D341Med (cell line): Measurements from ENCODE around the gene SERPING1.
A peak's percentile ranks its signal among the peaks of the same experiment; 100 is the strongest.

Experiments used
- DNase-seq: peaks from one replicate; pipeline ENCODE4 v3.0.0; 2012; ENCODE audit warnings: low spot score

SERPING1 gene

GRCh38 chr11:57652662-57653061 lies 55.2 kb downstream of the SERPING1 start:
- no peak for DNase-seq

DNA sequence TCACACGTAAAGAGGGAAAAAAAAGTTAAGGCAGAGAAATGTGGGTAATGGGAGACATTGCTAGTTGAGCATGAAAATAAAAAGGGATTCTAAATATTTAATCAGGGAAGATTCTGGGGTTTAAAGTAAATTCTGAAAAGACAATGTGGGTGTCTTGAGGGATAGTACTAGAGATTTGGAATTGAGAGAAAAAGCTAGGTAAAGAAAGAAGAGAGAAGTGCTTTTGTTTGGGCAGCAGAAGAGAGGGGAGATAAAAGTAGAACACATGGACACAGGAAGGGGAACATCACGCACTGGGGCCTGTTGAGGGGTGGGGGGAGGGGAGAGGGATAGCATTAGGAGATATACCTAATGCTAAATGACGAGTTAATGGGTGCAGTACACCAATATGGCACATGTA lies 55.7 kb downstream of the SERPING1 start:
- no peak for DNase-seq

DNA sequence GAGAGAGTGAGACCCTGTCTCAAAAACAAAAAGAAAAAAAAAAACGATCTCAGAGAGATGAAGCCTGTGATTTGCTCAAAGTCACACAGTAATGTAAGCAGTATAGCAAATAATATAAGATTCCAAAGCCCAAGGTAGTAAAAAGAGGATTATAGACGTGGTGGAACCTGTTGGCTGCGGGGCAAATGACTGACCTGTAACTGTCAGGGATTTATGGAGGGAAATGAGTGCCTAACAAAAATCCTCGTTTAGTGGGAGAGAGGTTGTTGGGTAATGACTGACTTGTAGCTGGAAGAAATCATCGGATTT lies 59.4 kb downstream of the SERPING1 start:
- no peak for DNase-seq

DNA sequence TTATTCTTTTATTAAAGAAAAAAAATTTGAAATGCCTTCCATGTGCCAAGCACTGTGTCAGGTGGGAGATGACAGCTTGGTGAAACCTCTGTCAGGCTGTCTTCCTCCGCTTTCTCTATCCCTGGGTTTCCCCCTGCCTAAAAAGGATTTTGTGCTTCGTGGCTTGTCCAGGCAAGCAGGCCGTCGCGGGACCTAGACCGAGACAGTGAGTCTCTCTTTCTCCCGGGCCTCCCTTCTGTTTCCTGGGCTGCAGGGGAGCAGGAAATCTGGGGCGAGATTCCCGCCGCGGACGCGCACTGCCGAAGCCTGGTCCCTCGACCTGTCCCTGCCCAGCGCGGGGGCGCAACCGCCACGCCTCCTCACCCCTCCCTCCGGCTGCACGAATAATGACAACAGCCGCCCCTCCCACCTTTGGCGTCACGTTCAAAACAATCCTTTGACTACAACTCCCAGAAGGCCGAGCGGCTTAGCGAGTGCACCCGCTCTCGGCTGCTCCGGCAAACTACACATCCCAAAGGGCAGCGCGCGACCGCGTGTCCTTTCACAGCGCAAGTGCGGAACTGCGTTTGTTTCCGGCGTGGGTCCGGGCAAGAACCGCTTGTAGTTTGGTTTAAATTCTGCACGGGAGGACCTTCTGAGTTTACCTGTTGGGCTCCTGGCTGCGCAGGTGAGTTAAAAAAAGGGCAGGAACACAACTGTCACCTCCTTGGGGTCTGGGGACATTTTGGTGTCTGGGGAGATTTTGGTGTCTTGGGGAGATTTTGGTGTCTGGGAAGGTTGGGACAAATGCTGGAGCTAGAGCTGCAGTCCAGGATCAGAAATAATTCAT lies 59.9 kb downstream of the SERPING1 start, which contains the start of gene CLP1:
TSS of gene CLP1 (plus strand) at position 569 of the 829 bp plus-strand sequence. CDS start 1,715 bp downstream, outside the sequence.
- peak; percentile 96 for DNase-seq

- no peak for DNase-seq
Observed at GRCh38 chr11:57658023-57658361, 60.5 kb downstream of the SERPING1 start.

GRCh38 chr11:57659669-57660068 lies 62.2 kb downstream of the SERPING1 start:
- DNase-seq, result no peak

DNA sequence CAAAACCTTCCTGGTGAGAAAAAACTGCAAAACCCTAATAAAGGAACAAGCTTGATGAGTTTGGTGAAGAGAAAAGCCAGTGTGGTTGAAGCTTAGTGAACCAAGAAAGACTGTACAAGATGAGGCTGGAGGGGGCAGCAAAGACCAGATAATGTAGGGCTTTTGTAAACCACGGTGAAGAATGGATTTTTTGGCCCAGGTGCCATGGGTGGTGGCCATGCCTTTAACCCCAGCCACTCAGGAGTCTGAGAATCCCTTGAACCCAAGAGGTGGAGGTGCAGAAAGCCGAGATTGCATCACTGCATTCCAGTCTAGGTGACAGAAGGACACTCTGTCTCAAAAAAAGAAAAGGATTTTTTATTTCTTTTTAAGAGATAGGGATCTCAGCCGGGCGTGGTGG lies 65.4 kb downstream of the SERPING1 start:
- DNase-seq, result no peak

- DNase-seq, result no peak
Observed at GRCh38 chr11:57663975-57664374, 66.5 kb downstream of the SERPING1 start.
